HG02588 (cell line): Measurements from ENCODE around the gene ADARB2.

Experiments
- ATAC-seq: cut with Tn5 transposase; IDR thresholded peaks from one replicate; pipeline ENCODE4 v1.9.1; 2021; ENCODE audit warnings: mild to moderate bottlenecking, moderate library complexity; ENCODE audit not compliant: unreplicated experiment

ADARB2 gene

DNA sequence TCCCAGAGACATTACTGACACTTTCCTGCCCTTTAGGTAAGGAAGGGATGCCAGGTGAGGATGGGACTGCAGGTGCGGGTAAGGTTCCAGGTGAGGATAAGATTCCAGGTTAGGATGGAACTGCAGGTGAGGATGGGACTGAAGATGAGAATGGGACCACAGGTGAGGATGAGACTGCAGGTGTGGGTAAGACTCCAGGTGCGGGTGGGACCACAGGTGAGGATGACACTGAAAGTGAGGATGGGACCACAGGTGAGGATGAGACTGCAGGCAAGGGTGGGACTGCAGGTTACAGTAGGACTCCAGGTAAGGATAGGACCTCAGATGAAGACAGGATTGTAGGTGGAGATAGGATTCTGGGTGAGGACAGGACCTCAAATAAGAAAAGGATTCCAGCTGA is 358.9 kb downstream of the ADARB2 start:
- ATAC-seq = no peak

DNA sequence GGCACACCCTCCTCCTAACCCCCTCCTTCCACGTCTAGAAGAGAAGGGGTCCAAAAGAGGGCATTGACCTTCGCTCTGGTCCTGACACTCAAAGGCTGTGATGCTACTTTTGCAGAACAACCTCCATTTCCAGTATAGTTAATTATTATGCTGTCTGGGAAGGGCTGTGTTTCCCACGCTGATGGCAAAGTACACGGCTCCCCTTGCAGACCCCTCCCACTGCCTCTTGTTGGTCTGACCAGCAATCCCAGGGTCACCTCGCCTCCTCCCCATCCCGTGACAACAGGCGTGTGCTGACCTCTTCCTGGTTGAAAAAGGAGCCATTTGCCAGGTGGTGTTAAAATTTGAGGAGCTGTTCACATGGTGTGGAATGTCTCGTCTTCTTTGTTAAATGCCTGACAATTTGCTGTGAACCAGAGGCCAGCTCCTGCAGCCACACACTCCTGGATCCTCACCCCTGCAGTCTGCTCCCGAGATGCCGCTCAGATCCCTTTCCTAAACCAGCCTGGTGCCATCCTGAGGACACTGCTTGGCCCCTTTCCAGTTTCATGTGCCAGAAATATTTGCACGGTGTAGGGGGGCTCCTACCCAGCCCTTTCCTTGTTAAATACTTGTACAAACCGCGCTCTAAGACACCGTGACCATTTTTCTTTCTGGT is 359.5 kb downstream of the ADARB2 start:
- ATAC-seq = no peak

DNA sequence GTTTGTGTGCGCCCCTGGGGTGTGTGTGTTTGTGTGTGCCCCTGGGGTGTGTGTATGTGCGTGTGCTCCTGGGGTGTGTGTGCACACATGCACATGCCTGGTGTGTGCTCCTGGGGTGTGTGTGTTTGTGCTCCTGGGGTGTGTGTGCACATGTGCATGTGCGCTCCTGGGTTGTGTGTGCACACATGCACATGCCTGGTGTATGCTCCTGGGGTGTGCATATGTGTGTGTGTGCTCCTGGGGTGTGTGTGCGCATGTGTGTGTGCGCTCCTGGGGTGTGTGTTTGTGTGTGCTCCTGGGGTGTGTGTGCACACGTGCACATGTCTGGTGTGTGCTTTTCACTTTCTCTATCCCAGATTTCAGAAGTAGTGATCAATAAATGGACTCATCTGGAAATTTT is 360.1 kb downstream of the ADARB2 start:
- no peak for ATAC-seq

DNA sequence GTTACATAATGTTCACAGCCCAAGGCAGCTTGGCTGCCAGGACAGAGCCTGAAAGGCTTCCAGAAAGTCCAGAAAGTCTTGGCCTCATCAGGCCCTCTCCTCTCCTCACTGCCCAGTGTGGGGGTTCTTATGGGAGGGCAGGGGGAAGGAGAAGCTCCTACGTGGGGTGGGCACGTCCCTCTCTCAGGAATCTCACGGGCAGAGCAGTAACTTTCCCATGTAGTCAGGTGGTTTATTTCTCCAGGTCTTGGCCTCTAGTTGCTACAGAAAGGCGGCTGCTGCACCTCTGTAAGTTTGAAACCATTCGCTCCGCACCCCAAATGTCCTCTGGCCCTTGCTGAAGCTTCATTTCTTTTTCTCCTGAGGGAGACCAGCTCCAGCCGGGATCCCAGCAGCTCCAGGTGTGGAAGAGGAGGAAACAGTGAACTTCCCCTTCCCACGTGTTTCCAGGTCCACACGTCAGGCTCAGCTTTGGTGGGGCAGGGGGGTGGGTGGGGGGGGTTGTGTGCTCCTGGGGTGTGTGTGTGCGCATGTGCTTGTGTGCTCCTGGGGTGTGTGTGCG is 360.9 kb downstream of the ADARB2 start:
- ATAC-seq = no peak

DNA sequence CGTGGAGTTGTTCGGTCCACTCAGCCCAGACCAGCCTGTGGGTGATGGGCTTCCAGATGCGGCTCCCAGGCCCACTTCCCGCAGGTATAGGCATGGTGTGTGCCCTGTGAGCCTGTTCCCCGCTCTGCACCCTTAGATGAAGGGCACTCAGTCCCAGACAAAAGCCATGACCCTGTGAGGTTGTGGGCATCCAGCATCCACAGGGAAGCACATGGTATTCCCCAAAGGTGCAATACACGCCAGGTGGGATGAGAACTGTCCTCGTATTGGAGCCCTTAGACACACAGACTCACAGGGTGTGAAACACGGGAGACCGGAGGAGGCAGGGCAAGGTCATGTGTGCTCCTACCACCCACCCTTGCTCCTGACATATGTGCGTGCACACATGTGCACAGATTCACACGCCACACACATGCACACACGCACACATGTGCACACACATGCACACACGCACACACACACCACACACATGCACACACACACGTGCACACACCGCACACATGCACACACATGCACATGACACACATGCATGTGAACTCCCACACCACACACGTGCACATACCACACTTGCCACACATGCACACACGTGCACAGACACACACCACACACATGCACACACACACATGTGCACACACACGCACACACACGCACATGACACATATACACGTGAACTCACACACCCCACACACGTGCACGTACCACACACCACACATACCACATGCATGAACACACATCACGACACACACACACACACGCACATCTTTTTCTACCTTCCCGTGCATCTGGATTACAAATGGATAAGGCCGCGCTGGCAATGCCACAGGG is 361.8 kb downstream of the ADARB2 start:
- no peak for ATAC-seq

DNA sequence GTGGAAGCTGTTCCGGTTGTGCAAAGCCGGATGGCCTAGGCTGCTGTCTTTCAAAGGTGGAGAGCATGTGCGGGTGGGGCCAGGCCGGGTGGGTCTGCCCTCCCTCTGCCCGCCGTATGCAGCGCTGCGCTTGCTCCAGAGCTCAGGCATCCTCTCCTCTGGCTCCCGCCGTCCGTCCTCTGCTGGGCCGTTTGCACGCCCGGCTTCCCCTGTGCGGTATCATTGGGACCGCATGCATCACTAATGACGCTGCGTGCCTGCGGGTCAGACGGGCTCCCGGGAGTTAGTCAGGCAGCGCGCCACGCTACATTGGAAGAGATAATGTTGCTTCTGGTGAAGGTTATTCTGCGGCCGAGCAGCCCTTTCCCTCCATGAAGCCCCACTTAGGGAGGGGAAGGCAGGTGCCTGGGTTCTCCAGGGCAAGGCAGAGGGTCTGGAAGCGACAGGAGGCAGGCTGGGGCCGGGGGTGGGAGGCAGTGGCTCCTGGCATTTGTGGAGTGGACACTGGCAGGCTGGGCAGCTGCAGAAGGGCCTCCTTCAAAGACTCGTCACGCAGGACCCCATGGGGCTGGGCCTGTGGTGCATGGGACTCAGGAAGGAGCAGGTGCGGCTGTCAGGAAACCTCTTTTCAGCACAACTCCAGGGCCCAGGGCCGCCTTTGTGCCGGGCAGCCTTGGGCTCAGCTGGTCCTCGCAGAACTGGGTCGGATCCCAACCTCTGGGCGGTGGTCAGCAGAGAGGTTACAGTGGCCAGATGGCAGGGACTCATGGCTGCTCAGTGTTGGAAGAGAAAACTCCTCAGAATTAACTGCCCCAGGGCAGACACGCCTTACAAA is 362.6 kb downstream of the ADARB2 start:
- ATAC-seq = no peak

DNA sequence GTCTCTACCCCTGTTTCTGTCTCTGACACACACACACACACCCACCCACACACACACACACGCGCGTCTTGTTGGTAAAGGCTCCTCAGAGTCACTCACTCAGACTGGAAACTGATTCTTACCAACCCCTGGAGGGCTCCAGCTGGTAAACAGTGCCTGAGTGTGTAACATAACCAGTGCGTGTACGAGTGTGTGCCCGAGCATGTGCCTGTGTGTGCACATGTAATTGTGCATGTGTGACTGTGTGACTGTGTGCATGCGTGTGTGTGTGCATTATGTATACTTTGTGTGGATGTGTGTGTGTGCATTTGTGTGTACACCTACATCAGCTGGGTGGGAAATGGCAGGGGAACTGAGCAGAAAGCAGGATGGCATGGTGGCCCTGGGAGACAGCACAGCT is 364.0 kb downstream of the ADARB2 start:
- no peak for ATAC-seq

DNA sequence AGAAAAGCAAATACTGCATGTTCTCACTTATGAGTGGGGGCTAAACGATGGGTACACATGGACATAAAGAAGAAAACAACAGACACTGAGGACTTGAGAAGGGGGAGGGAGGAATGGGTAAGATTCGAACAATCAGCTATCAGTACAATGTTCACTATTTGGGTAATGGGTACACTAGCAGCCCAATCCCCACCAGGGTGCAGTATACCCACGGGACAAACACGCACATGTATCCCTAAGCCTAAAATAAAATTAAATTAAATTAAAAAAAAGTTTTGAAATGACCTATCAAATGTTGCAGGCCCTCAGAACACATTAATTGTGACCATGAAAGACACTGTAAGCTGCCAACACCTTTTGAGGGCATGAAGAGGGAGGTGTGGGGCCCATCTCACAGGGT is 365.1 kb downstream of the ADARB2 start:
- ATAC-seq = no peak

DNA sequence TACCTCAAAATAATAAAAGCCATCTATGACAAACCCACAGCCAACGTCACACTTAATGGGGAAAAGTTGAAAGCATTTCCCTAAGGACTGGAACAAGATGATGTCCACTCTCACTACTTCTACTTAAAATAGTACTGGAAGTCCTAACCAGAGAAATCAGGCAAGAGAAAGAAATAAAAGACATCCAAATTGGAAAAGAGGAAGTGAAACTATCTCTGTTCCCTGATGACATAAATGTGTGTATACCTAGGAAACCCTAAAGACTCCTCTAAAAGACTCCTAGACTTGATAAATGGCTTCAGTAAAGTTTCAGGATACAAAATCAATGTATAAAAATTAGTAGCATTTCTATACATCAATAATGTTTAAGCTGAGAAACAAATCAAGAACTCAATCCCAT is 367.0 kb downstream of the ADARB2 start:
- no peak for ATAC-seq

DNA sequence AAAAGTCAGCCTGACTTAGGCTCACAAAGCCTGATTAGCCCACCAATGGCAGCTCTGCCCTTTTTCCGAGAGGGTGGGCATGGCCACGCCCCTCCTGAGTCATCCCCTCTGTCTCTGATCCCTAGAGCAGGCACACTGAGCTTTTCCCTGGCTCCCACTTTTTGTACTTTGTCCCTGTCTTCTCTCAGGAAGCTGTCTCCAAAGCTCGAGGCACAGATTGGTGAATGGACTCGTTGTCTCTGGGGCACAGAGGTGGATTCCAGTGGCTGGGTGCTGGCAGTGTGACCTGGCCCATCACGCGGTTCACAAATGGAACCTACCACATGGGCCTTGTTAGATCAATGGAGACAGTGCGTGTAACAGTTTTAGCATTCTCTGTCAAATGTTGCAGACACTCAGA is 367.7 kb downstream of the ADARB2 start:
- ATAC-seq = no peak

DNA sequence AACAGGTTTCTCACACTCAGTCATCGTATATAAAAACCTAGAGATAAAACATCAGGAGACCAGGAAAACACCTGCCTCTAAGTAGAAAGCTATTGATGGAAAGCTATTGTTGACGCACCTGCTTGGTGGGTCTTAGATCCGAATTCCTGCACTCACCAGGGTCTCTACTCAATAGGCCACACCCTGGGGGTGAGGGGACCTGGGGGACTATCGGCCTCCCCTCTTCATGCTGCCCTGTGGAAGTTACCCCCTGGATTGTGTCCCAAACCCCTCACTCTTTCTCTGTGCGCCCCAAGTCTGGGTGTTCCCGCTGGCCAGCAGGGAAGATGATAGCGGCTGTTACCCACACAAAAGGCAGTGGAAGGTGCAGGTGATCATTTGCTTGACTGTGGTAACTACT is 368.1 kb downstream of the ADARB2 start:
- ATAC-seq = no peak

DNA sequence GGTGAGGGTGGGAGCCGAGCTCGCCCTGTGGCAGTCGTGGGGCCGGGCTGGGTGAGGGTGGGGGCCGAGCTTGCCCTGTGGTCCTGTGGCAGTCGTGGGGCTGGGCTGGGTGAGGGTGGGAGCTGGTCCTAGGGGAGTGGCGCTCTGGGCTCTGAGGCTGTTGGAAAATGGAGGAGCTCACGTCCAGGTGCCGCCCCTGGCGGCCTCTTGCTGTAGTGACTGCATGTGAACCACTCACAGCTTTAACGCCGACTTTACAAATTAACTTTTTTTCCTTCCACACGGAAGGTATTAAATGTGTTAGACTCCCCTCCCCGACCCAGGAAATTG is 368.5 kb downstream of the ADARB2 start:
- ATAC-seq = no peak

DNA sequence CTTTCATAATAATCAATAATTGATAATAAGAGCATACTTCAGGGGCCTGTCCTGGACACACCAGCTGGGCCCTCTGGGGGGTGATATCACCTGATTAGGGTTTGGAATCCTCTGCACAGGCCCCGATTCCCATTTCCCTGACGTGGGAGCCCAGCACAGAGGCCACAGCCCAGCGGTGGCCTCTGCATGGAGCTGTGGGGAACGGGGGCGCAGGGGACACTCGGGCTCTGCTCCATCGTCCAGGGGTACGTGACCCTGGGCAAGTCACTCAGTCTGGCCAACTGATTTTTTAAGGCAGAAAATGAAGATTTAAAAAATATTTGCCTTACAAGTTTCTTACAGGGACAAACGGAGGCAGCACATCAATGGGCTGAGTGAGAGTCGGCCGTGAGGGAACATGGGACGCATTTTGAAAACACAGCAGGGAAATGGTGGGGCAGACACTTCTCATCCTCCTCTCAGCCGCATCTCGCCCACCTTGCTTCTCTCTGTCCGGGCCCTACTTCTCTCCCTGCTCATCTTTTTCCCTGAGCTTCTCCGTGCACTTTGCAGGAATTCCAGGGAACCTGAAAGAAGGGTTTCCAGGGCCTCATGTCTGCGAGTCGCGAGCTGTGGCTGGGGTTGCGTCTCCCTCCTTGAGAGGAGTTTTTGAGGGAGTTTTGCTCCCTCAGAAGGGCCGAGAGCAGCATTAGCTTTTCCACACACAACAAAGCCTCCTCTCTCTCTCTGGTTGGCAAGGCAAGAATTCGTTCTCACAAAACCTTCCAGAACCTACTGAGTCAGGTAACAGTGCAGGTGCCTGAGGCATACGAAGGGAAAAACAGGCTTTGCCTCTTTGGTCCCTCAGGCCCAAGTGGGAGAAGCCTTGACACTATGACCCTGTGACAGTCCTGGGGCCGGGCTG is 369.1 kb downstream of the ADARB2 start:
- no peak for ATAC-seq

DNA sequence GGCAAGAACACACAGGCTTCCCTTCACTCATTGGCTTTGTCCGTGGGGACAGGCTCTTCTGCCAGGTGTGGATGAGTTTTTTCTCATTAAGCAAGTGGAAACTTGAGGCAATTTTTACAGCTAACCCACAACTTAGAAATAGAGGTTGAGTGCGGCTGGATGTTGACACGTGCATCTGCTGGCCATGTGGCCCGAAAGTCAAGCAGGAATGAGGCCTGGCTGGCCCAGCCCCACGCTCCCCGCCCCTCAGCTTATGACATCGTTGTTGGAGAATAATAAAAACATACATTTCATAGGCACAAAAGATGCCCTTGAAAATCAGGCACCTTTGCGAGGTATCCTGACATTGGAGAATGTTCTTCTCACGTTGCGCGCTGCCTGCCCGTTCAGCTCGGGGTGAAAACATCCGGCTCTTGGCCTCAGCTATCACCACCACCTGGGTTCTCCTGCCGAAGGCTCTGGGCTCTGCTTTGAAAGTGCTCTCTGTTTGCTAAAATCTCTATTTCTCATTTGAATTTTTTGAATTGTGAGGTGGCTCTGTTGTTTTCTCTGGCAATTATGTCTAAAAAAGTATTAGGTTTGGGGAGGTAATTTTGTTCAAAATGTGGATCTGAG is 370.4 kb downstream of the ADARB2 start:
- ATAC-seq = no peak

DNA sequence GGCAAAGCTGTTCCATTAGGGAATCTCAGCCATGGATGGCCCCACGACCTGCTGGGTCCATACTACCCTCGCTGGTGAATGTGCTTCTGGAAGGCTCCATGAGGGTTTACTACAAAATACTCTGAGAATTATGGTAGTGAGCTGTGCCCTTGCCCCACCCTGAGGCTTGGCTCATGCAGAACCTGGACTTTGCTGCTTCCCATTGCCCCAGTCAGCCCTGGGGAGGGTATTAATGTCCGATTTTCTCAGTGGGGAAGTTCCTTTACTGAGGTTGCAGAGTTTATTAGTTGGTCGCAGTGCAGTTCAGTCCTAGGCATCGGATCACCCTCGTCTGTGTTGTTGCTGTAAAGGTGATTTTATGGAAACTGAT is 371.0 kb downstream of the ADARB2 start:
- ATAC-seq = no peak

DNA sequence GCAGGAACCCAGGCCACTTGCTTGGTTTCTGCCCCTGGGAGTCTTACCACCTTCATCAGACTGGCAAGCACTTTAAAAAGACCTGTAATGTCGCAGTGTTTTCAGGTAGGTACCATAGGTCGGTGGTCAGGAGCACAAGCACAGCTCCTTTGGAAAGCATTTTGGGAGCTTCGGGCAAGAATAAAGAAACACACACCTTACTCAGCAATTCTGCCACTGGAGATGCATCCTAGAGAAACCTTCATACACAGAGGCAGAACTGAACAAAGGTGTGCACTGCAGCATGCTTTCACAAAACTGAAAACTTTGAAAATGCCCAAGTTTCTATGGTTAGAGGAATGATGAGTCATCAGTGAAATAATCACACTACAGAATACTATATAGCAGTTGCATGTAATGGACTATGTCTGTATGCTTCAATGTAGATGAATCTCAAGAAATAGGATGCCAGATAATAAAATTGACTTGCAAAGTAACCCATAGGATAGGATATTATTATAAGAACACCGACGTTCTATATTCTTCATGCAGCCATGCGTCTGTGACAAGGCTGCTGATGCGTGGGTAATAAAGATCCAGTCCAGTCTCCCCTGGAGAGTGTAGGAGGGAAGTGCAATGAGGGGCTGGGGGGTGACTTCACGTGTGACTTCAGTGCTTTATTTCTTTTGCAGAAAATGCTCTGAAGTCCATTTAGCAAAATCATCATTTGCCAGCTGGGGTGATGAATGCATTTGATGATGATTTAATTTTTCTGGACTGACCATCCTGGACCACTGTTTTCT is 371.6 kb downstream of the ADARB2 start:
- ATAC-seq = no peak

DNA sequence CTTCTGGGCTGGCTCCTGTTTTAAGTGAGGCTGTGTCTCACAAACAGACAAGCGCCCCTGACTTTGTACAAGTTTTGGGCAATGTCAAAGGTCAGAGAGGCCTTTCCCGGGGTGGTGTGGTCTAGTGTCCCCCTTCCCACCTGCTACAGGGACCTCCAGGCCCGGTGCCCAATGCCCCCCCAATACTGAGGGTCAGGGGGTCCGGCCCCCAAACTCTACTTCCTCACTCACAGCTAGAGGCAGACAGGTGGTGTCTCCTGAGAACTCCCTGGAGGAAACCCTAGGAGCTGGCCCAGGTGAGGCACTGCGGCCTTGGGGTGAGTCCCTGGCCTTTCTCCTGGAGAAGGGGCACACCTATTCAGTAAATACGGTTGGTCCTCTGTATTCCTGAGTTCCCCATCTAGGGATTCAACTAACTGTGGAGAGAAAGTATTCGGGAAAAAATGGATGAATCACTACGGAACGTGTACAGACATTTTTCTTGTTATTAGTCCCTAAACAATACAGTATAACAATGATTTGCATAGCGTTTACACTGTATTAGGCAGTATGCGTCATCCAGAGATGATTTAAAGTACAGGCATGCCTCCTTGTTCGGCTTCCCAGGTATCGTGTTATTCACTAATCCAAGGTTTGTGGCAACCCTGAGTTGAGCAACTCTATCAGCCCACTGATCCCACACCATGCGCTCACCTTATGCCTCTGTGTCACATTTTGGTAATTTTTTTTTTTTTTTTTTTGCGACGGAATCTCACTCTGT is 373.0 kb downstream of the ADARB2 start:
- ATAC-seq = no peak

DNA sequence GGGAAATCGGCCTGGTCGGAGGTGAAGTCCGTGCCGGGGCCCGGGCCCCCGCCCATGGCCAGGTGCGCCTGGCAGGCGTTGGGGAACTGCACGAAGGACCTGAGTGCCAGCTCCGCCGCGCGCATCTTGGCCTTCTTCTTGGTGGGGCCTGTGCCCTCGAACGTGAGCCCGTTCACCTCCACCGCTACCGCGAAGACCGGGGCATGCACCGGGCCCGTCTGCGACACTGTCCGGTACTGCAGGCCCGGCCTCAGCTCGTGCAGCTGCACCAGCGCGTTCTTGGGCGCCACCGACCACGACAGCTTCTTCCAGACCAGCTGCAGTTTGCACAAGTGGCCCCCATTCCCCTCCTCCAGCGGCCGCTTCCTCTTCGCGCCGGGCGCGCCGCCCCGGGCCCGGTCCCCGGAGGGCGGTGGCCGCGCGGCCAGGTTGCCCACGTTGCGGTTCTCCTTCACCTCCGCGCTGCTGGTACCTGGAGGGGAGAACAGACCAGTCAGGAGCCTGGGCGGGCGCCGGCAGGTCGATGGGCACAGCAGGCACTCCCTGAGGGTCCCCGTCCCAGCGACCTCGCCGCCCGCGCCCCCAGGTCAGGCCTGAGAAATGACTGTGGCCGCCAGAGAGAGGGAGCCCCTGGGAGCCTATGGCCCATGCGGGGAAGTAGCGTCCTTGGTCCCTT is 373.7 kb downstream of the ADARB2 start:
- ATAC-seq = no peak
